HepG2 (cell line): ENCODE measurements around the gene ARHGEF4. TPM values are rescaled to one million over a fixed set of nuclear protein-coding genes. Genes with fewer than 3 reads are reported as not detected.
A peak's percentile ranks its signal among the peaks of the same experiment; 100 is the strongest.

Experiments
- ATAC-seq: fragments of 200-7000 bp; cut with Tn5 transposase; 3 replicates; pipeline ENCODE4 v1.9.1; 2020; ENCODE audit warnings: mild to moderate bottlenecking, moderate library complexity
- BruUV-seq: library from RNA; stranded (reverse); fragments of 400-500 nt; replicated peaks from 2 replicates; lab custom pipeline; 2021; lab: Mats Ljungman, UMichigan
- CTCF ChIA-PET: fragments of 300-600 bp; formaldehyde crosslinking; extraction: SDS; loops from one replicate; lab custom pipeline; 2021; ENCODE audit warnings: low total read pairs, inconsistent platforms, low intra/inter-chr PET ratio; lab: Yijun Ruan, JAX
- POLR2A ChIA-PET: fragments of 350-600 bp; sonication (Branson Sonifier 250); formaldehyde crosslinking; loops from one replicate; lab custom pipeline; 2020; ENCODE audit warnings: antibody characterized with exemption, inconsistent platforms; lab: Yijun Ruan, JAX
- DNase-seq: peaks from one replicate; pipeline ENCODE4 v3.0.0-alpha.2; 2015; ENCODE audit warnings: low spot score
- FAIRE-seq: peaks from 3 replicates; lab custom pipeline; 2011; peaks lifted over from hg19 to GRCh38; lab: Jason Lieb, UNC
- H2AFZ ChIP-seq: one replicate; pipeline ENCODE4 v1.6.1; 2011; ENCODE audit warnings: low read length, inconsistent platforms
- H3K27ac ChIP-seq: fragments of 300-600 bp; 3 replicates; pipeline ENCODE4 v1.8.0; 2011; ENCODE audit warnings: mixed run types, mild to moderate bottlenecking, mixed read lengths, low read length, inconsistent platforms; ENCODE audit not compliant: insufficient read depth; ENCODE audit errors: extremely low read length
- H3K27me3 ChIP-seq, 2 experiments: fragments of 200-600 bp in 1 of 2; 2 replicates in 1 of 2; 3 replicates in 1 of 2; pipeline versions ENCODE4 v1.6.0 to v1.8.0; 2011; ENCODE audit warnings: low read length in 2 of 2, mild to moderate bottlenecking in 2 of 2, moderate library complexity in 2 of 2, inconsistent platforms in 1 of 2; ENCODE audit not compliant: insufficient read depth in 2 of 2, control insufficient read depth in 1 of 2
- H3K36me3 ChIP-seq, 2 experiments: fragments of 200-600 bp in 1 of 2; replicated peaks in 1 of 2; 2 replicates in 1 of 2; 3 replicates in 1 of 2; pipeline versions ENCODE4 v1.5.1 to v1.8.0; 2011; ENCODE audit warnings: low read length in 2 of 2, inconsistent platforms in 1 of 2; ENCODE audit not compliant: insufficient read depth in 2 of 2, control insufficient read depth in 1 of 2
- H3K4me1 ChIP-seq: 2 replicates; pipeline ENCODE4 v1.5.1; 2012; ENCODE audit warnings: low read length, inconsistent platforms; ENCODE audit not compliant: insufficient read depth
- H3K4me2 ChIP-seq: 2 replicates; pipeline ENCODE4 v1.6.0; 2011; ENCODE audit warnings: low read depth, low read length, inconsistent platforms
- H3K4me3 ChIP-seq, 3 experiments: fragments of 200-600 bp in 1 of 3; sonication (generic), shearing (Covaris generic) in 1 of 3; replicated peaks in 1 of 3; 2 replicates each; pipeline ENCODE4 v1.5.1; 2011 to 2016; ENCODE audit warnings: low read length in 3 of 3, inconsistent platforms in 2 of 3, low read depth in 2 of 3, mild to moderate bottlenecking in 2 of 3, control low read depth in 1 of 3, mixed read lengths in 1 of 3; ENCODE audit not compliant: insufficient read depth in 1 of 3
- H3K79me2 ChIP-seq: one replicate; pipeline ENCODE4 v1.6.1; 2011; ENCODE audit warnings: low read length, inconsistent platforms; ENCODE audit not compliant: insufficient read depth
- H3K9ac ChIP-seq: 2 replicates; pipeline ENCODE4 v1.6.0; 2011; ENCODE audit warnings: mild to moderate bottlenecking, low read depth, low read length, inconsistent platforms; ENCODE audit not compliant: insufficient read depth
- H3K9me3 ChIP-seq: 2 replicates; pipeline ENCODE4 v1.5.1; 2012; ENCODE audit warnings: mild to moderate bottlenecking, low read length
- H4K20me1 ChIP-seq: 2 replicates; pipeline ENCODE4 v1.6.0; 2011; ENCODE audit warnings: inconsistent platforms, mild to moderate bottlenecking, low read length, moderate library complexity; ENCODE audit not compliant: insufficient read depth
- ISX ChIP-seq: sonication (generic); formaldehyde crosslinking; conservative IDR thresholded peaks from 2 replicates; pipeline ENCODE4 v1.5.0; 2020; ENCODE audit warnings: missing genetic modification reagents
- RAD51 ChIP-seq: fragments of 450-650 bp; IDR thresholded peaks from 2 replicates; pipeline ENCODE4 v1.6.1; 2016; ENCODE audit warnings: borderline replicate concordance
- TBL1XR1 ChIP-seq: fragments of 150-350 bp; IDR thresholded peaks from 2 replicates; pipeline ENCODE4 v1.6.1; 2014; ENCODE audit warnings: borderline replicate concordance, low read length; ENCODE audit not compliant: partially characterized antibody
- ZMYM2 ChIP-seq: sonication (generic); formaldehyde crosslinking; IDR thresholded peaks from 2 replicates; pipeline ENCODE4 v1.8.0; 2022; ENCODE audit warnings: mild to moderate bottlenecking, missing genetic modification reagents
- WGBS: methylation state at CpG from one replicate; pipeline ENCODE4 v1.1.6; 2017; ENCODE audit warnings: low lambda C conversion rate; 5-methylcytosine and 5-hydroxymethylcytosine counted together
- in situ Hi-C: cut with HindIII; loops from 2 replicates; pipeline ENCODE4 v1.10.0; 2017; ENCODE audit warnings: low pct_unique_long_range_greater_than_20kb; ENCODE audit not compliant: extremely low pct_ligation_motif_present
- intact Hi-C: fragments of 100-400 bp; cut with micrococcal nuclease; formaldehyde crosslinking; loops from one replicate; pipeline ENCODE4 v1.10.0; 2022; ENCODE audit not compliant: unreplicated experiment
- polyA plus RNA-seq, 8 experiments: library from polyadenylated mRNA; depleted of rRNA in 3 of 8; stranded (reverse) in 7 of 8; unstranded in 1 of 8; fragments of >200 nt; fragmentation: Illumina TruSeq in 4 of 8; extraction: Trizol in 4 of 8; gene quantifications; 2 replicates each; pipeline versions ENCODE4 v1.2.1 to v1.2.3, GENCODE V29; 2011 to 2016; ENCODE audit warnings: low read depth in 4 of 8, missing spikeins in 1 of 8, mixed read lengths in 1 of 8; ENCODE audit not compliant: insufficient read depth in 1 of 8
- total RNA-seq, 5 experiments: library from RNA; depleted of rRNA; stranded (reverse); fragments of >200 nt; fragmentation: Illumina TruSeq; extraction: Trizol; gene quantifications; 2 replicates each; pipeline ENCODE4 v1.2.3, GENCODE V29; 2016; ENCODE audit warnings: low read depth in 1 of 5
- TF ChIP-seq, protein P1 (sequence below): IDR thresholded peaks from 2 replicates; pipeline ENCODE4 v1.6.1; 2016; ENCODE audit warnings: low read depth, borderline replicate concordance
- TF ChIP-seq, protein P2 (sequence below): fragments of 450-650 bp; IDR thresholded peaks from 2 replicates; pipeline ENCODE4 v1.6.1; 2016

Gene ARHGEF4
- total and polyA plus RNA-seq, 2 of the 13 experiments (the other 11 are each of a cell fraction or from before 2014, with no cell fraction given) = 0.11 to 0.13 TPM

DNA sequence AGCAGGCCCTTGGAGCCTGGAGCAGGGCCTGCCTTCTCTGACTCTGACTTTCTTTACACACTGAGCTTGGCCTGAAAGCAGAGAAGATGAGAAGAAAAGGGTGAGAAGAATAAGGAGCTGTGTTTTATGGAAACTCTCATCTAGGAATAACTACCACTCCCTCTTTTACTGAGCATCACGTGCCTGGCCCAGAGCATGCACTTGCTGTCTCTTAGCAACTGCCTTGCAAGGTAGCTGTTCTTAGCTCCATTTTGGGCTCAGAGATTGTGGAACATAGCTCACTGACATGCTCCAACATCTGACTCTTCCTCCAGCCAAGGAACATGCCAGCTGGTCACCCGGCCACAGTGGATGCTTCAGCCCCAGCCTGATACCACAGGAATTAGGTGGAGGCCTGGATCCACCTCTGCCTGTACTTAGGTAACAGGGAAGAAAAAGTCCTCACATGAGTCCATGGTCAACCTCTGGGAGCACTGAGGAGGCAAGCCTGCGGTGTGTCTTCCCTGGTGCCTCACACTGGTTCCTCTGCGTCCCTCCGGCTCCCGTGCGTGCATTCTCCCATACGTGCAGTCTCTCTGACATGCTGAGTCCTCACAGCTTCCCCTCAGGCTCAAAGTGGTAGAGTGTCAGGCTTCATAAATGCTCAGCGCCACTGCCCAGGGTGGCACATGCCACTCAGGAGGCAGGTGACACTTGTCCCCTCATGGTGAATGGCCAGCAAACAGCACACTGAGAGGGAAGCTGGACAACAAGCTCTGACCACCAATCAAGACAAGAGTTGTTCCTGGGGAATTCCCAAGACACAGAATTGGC is 45.7 kb upstream of the ARHGEF4 start (continued):
- no peak for TF ChIP-seq RAD51
- TF ChIP-seq, protein P1, sequence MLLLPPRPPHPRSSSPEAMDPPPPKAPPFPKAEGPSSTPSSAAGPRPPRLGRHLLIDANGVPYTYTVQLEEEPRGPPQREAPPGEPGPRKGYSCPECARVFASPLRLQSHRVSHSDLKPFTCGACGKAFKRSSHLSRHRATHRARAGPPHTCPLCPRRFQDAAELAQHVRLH (CRISPR knock-in tag) = no peak

DNA sequence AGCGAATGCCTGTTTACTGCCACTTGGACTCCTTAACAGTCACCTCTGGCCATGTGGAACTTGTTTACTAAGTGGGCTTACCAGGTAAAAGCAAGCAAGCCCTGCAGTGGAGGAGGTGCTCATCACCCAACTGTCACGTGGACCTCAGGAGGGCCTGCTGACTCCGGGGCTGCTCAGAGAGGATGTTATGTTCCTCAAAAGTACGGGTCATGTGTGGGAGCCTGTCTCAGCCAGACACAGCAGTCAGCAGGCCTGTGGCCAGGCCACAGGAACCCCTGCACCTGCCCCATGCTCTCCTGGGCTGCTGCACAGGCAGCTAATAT is 45.1 kb upstream of the ARHGEF4 start:
- CTCF ChIA-PET = no interaction called here
- Histone ChIP-seq H2AFZ (no peak overlapping the region), H3K4me1 (no peaks in the 10 kb centered on the region), H3K4me2 (no peak overlapping the region), H3K79me2 (no peaks in the 10 kb centered on the region), H3K36me3 (no peaks in the 10 kb centered on the region), H3K4me3 (no peak overlapping the region), H3K27ac (no peak overlapping the region), H3K9ac (no peak overlapping the region), H3K9me3 (no peaks in the 10 kb centered on the region), H4K20me1 (no peaks in the 10 kb centered on the region), H3K27me3 (peaks cover 4 to 16% of the 10 kb centered on the region in 2 experiments; a peak in 2 of 5 replicates)
- 14% methylated on average over 1 of the region's 4 CpGs for WGBS
- BruUV-seq = no TSS peak
- FAIRE-seq (no peak), DNase-seq (no peak), ATAC-seq (no peak)
- TF ChIP-seq ZMYM2 (CRISPR knock-in tag) = no peak
- no peak for TF ChIP-seq TBL1XR1
- TF ChIP-seq, protein P2, sequence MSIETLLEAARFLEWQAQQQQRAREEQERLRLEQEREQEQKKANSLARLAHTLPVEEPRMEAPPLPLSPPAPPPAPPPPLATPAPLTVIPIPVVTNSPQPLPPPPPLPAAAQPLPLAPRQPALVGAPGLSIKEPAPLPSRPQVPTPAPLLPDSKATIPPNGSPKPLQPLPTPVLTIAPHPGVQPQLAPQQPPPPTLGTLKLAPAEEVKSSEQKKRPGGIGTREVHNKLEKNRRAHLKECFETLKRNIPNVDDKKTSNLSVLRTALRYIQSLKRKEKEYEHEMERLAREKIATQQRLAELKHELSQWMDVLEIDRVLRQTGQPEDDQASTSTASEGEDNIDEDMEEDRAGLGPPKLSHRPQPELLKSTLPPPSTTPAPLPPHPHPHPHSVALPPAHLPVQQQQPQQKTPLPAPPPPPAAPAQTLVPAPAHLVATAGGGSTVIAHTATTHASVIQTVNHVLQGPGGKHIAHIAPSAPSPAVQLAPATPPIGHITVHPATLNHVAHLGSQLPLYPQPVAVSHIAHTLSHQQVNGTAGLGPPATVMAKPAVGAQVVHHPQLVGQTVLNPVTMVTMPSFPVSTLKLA = 0 out of 2 replicates have a peak, but pooled peaks have one; percentile 18
- no peak for TF ChIP-seq ISX (CRISPR knock-in tag)
- POLR2A ChIA-PET = no interaction called here
- in situ Hi-C loops (no loop called here), intact Hi-C loops (no loop called here)
